GM23338 (cell line): ENCODE results near the gene INPP5A. TPM values are rescaled to one million over a fixed set of nuclear protein-coding genes. Genes with fewer than 3 reads are reported as not detected.

Experiments
- ATAC-seq: fragments of 200-7000 bp; cut with Tn5 transposase; 3 replicates; pipeline ENCODE4 v1.9.1; 2020
- DNase-seq: peaks from one replicate; pipeline ENCODE4 v3.0.0-alpha.2; 2015; ENCODE audit warnings: low spot score
- H2AFZ ChIP-seq: fragments of 200-600 bp; sonication (generic); 2 replicates; pipeline ENCODE4 v1.8.0; 2016; ENCODE audit warnings: antibody characterized with exemption, mild to moderate bottlenecking, moderate library complexity
- H3F3A ChIP-seq: fragments of 200-600 bp; sonication (generic); replicated peaks from 2 replicates; pipeline ENCODE4 v1.8.0; 2017; ENCODE audit warnings: antibody characterized with exemption, mixed run types, low read depth
- H3K27ac ChIP-seq: fragments of 200-600 bp; sonication (generic); 2 replicates; pipeline ENCODE4 v1.6.1; 2016; ENCODE audit warnings: low read depth
- H3K27me3 ChIP-seq: fragments of 200-600 bp; sonication (generic); 2 replicates; pipeline ENCODE4 v1.8.0; 2016; ENCODE audit warnings: mild to moderate bottlenecking, mixed run types, moderate library complexity; ENCODE audit not compliant: insufficient read depth
- H3K36me3 ChIP-seq: fragments of 200-600 bp; sonication (generic); 2 replicates; pipeline ENCODE4 v1.8.0; 2016; ENCODE audit warnings: mild to moderate bottlenecking; ENCODE audit not compliant: insufficient read depth
- H3K4me1 ChIP-seq: fragments of 200-600 bp; sonication (generic); 2 replicates; pipeline ENCODE4 v1.8.0; 2016; ENCODE audit warnings: mild to moderate bottlenecking, moderate library complexity; ENCODE audit not compliant: insufficient read depth
- H3K4me2 ChIP-seq: fragments of 200-600 bp; sonication (generic); 2 replicates; pipeline ENCODE4 v1.7.1; 2017; ENCODE audit warnings: mixed run types
- H3K4me3 ChIP-seq: fragments of 200-600 bp; sonication (generic); 2 replicates; pipeline ENCODE4 v1.6.1; 2016; ENCODE audit warnings: mixed run types
- H3K79me2 ChIP-seq: fragments of 200-600 bp; sonication (generic); replicated peaks from 2 replicates; pipeline ENCODE4 v1.8.0; 2017; ENCODE audit warnings: mild to moderate bottlenecking; ENCODE audit not compliant: insufficient read depth
- H3K9me2 ChIP-seq: fragments of 200-600 bp; sonication (generic); 2 replicates; pipeline ENCODE4 v1.8.0; 2017; ENCODE audit not compliant: insufficient read depth
- H4K20me1 ChIP-seq: fragments of 200-600 bp; sonication (generic); replicated peaks from 2 replicates; pipeline ENCODE4 v1.8.0; 2017; ENCODE audit warnings: mild to moderate bottlenecking; ENCODE audit not compliant: insufficient read depth
- H3K27ac Mint-ChIP-seq: 2 replicates; pipeline ENCODE4 v1.8.0; 2020; ENCODE audit warnings: inconsistent platforms, mild to moderate bottlenecking, moderate library complexity, mixed read lengths
- H3K27me3 Mint-ChIP-seq: 3 replicates; pipeline ENCODE4 v1.8.0; 2022; ENCODE audit warnings: low read depth, mild to moderate bottlenecking, moderate library complexity, mixed read lengths, inconsistent platforms; ENCODE audit not compliant: insufficient read depth, poor library complexity
- H3K36me3 Mint-ChIP-seq: 3 replicates; pipeline ENCODE4 v1.8.0; 2021; ENCODE audit warnings: low read depth, mild to moderate bottlenecking, inconsistent platforms, moderate library complexity, mixed read lengths
- H3K4me1 Mint-ChIP-seq: 3 replicates; pipeline ENCODE4 v1.8.0; 2020; ENCODE audit warnings: mild to moderate bottlenecking, inconsistent platforms, mixed read lengths
- H3K4me3 Mint-ChIP-seq: 3 replicates; pipeline ENCODE4 v1.8.0; 2021; ENCODE audit warnings: moderate library complexity, mild to moderate bottlenecking, inconsistent platforms, mixed read lengths
- H3K9me3 Mint-ChIP-seq: 3 replicates; pipeline ENCODE4 v1.8.0; 2020; ENCODE audit warnings: moderate library complexity, mild to moderate bottlenecking, inconsistent platforms, mixed read lengths
- EZH2 ChIP-seq: fragments of 200-600 bp; sonication (generic); IDR thresholded peaks from one replicate; pipeline ENCODE4 v1.8.0; 2017; ENCODE audit warnings: antibody characterized with exemption, mild to moderate bottlenecking, low read depth; ENCODE audit not compliant: unreplicated experiment
- EZH2phosphoT487 ChIP-seq: fragments of 200-600 bp; sonication (generic); IDR thresholded peaks from one replicate; pipeline ENCODE4 v1.8.1; 2018; ENCODE audit warnings: antibody characterized with exemption; ENCODE audit not compliant: unreplicated experiment
- NANOG ChIP-seq: IDR thresholded peaks from 2 replicates; pipeline ENCODE4 v1.6.1; 2016; ENCODE audit warnings: antibody characterized with exemption, borderline replicate concordance
- POLR2AphosphoS5 ChIP-seq: IDR thresholded peaks from 2 replicates; pipeline ENCODE4 v1.6.1; 2016; ENCODE audit warnings: antibody characterized with exemption, low read depth
- ZNF331 ChIP-seq: fragments of 250-450 bp; sonication (Bioruptor Pico); IDR thresholded peaks from 2 replicates; pipeline ENCODE4 v1.5.0; 2020; ENCODE audit warnings: low read depth, mild to moderate bottlenecking, moderate library complexity
- polyA plus RNA-seq: library from polyadenylated mRNA; unstranded; fragments of >200 nt; fragmentation: Nextera tagmentation; extraction: Ambion mirVana; gene quantifications from 2 replicates; pipeline ENCODE4 v1.2.1, GENCODE V29; 2016
- total RNA-seq: library from RNA; depleted of rRNA; stranded (reverse); fragments of >200 nt; shearing (Covaris generic); gene quantifications from 2 replicates; pipeline ENCODE4 v1.2.3, GENCODE V29; 2014
- TF ChIP-seq, protein P1 (sequence below): fragments of 250-450 bp; sonication (Bioruptor Pico); IDR thresholded peaks from 2 replicates; pipeline ENCODE4 v1.5.0; 2020; ENCODE audit warnings: mild to moderate bottlenecking, moderate library complexity
- TF ChIP-seq, protein P2 (sequence below): IDR thresholded peaks from 2 replicates; pipeline ENCODE4 v1.6.1; 2016; ENCODE audit warnings: antibody characterized with exemption
- TF ChIP-seq, protein P3 (sequence below): IDR thresholded peaks from one replicate; pipeline ENCODE4 v1.6.1; 2018; ENCODE audit warnings: antibody characterized with exemption; ENCODE audit not compliant: unreplicated experiment

Gene INPP5A
- total and polyA plus RNA-seq, 2 experiments from 2014 or later = 5.9 to 40.6 TPM

- no peaks in the 10 kb centered on the region for H3K27me3 ChIP-seq
- H4K20me1 ChIP-seq = peaks cover 7% of the 10 kb centered on the region
- no peak overlapping the region for H2AFZ ChIP-seq
- peaks cover 4% of the 10 kb centered on the region; the same call in 1 of the 2 replicates for H3K36me3 ChIP-seq
- Mint-ChIP-seq H3K36me3 (peaks cover 15% of the 10 kb centered on the region), H3K4me1 (peaks cover 10% of the 10 kb centered on the region), H3K27ac (no peak overlapping the region), H3K9me3 (peaks cover 28% of the 10 kb centered on the region), H3K27me3 (peaks cover 13% of the 10 kb centered on the region), H3K4me3 (no peak overlapping the region)
- no peaks in the 10 kb centered on the region for H3K9me2 ChIP-seq
- no peak for ATAC-seq
- H3K4me2 ChIP-seq = no peak overlapping the region
- DNase-seq = no peak
- TF ChIP-seq EZH2phosphoT487 (no peak), EZH2 (no peak), POLR2AphosphoS5 (no peak), ZNF331 (CRISPR knock-in tag) (no peak), NANOG (no peak)
- TF ChIP-seq, protein P1, sequence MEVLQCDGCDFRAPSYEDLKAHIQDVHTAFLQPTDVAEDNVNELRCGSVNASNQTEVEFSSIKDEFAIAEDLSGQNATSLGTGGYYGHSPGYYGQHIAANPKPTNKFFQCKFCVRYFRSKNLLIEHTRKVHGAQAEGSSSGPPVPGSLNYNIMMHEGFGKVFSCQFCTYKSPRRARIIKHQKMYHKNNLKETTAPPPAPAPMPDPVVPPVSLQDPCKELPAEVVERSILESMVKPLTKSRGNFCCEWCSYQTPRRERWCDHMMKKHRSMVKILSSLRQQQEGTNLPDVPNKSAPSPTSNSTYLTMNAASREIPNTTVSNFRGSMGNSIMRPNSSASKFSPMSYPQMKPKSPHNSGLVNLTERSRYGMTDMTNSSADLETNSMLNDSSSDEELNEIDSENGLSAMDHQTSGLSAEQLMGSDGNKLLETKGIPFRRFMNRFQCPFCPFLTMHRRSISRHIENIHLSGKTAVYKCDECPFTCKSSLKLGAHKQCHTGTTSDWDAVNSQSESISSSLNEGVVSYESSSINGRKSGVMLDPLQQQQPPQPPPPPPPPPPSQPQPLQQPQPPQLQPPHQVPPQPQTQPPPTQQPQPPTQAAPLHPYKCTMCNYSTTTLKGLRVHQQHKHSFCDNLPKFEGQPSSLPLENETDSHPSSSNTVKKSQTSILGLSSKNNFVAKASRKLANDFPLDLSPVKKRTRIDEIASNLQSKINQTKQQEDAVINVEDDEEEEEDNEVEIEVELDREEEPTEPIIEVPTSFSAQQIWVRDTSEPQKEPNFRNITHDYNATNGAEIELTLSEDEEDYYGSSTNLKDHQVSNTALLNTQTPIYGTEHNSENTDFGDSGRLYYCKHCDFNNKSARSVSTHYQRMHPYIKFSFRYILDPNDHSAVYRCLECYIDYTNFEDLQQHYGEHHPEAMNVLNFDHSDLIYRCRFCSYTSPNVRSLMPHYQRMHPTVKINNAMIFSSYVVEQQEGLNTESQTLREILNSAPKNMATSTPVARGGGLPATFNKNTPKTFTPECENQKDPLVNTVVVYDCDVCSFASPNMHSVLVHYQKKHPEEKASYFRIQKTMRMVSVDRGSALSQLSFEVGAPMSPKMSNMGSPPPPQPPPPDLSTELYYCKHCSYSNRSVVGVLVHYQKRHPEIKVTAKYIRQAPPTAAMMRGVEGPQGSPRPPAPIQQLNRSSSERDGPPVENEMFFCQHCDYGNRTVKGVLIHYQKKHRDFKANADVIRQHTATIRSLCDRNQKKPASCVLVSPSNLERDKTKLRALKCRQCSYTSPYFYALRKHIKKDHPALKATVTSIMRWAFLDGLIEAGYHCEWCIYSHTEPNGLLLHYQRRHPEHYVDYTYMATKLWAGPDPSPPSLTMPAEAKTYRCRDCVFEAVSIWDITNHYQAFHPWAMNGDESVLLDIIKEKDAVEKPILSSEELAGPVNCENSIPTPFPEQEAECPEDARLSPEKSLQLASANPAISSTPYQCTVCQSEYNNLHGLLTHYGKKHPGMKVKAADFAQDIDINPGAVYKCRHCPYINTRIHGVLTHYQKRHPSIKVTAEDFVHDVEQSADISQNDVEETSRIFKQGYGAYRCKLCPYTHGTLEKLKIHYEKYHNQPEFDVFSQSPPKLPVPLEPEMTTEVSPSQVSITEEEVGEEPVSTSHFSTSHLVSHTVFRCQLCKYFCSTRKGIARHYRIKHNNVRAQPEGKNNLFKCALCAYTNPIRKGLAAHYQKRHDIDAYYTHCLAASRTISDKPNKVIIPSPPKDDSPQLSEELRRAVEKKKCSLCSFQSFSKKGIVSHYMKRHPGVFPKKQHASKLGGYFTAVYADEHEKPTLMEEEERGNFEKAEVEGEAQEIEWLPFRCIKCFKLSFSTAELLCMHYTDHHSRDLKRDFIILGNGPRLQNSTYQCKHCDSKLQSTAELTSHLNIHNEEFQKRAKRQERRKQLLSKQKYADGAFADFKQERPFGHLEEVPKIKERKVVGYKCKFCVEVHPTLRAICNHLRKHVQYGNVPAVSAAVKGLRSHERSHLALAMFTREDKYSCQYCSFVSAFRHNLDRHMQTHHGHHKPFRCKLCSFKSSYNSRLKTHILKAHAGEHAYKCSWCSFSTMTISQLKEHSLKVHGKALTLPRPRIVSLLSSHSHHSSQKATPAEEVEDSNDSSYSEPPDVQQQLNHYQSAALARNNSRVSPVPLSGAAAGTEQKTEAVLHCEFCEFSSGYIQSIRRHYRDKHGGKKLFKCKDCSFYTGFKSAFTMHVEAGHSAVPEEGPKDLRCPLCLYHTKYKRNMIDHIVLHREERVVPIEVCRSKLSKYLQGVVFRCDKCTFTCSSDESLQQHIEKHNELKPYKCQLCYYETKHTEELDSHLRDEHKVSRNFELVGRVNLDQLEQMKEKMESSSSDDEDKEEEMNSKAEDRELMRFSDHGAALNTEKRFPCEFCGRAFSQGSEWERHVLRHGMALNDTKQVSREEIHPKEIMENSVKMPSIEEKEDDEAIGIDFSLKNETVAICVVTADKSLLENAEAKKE (CRISPR knock-in tag) = no peak
- TF ChIP-seq, protein P2, sequence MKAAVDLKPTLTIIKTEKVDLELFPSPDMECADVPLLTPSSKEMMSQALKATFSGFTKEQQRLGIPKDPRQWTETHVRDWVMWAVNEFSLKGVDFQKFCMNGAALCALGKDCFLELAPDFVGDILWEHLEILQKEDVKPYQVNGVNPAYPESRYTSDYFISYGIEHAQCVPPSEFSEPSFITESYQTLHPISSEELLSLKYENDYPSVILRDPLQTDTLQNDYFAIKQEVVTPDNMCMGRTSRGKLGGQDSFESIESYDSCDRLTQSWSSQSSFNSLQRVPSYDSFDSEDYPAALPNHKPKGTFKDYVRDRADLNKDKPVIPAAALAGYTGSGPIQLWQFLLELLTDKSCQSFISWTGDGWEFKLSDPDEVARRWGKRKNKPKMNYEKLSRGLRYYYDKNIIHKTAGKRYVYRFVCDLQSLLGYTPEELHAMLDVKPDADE = no peak
- TF ChIP-seq, protein P3, sequence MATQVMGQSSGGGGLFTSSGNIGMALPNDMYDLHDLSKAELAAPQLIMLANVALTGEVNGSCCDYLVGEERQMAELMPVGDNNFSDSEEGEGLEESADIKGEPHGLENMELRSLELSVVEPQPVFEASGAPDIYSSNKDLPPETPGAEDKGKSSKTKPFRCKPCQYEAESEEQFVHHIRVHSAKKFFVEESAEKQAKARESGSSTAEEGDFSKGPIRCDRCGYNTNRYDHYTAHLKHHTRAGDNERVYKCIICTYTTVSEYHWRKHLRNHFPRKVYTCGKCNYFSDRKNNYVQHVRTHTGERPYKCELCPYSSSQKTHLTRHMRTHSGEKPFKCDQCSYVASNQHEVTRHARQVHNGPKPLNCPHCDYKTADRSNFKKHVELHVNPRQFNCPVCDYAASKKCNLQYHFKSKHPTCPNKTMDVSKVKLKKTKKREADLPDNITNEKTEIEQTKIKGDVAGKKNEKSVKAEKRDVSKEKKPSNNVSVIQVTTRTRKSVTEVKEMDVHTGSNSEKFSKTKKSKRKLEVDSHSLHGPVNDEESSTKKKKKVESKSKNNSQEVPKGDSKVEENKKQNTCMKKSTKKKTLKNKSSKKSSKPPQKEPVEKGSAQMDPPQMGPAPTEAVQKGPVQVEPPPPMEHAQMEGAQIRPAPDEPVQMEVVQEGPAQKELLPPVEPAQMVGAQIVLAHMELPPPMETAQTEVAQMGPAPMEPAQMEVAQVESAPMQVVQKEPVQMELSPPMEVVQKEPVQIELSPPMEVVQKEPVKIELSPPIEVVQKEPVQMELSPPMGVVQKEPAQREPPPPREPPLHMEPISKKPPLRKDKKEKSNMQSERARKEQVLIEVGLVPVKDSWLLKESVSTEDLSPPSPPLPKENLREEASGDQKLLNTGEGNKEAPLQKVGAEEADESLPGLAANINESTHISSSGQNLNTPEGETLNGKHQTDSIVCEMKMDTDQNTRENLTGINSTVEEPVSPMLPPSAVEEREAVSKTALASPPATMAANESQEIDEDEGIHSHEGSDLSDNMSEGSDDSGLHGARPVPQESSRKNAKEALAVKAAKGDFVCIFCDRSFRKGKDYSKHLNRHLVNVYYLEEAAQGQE = no peak
- no peaks in the 10 kb centered on the region for H3K4me1 ChIP-seq
- H3K4me3 ChIP-seq = no peak overlapping the region
- H3K27ac ChIP-seq = no peak overlapping the region
- peaks cover 19% of the 10 kb centered on the region; the same call in 1 of the 2 replicates for H3K79me2 ChIP-seq
- H3F3A ChIP-seq = no peaks in the 10 kb centered on the region
Measured at GRCh38 chr10:132595854-132596253, 58.3 kb downstream of the INPP5A start.
